OCI-LY7 (cell line): ENCODE measurements around the gene COL4A2.

Experiments used
- EZH2phosphoT487 ChIP-seq: fragments of 200-600 bp; sonication (generic); IDR thresholded peaks from 2 replicates; pipeline ENCODE4 v1.6.1; 2018; ENCODE audit warnings: low read depth, borderline replicate concordance, mild to moderate bottlenecking, mixed run types, antibody characterized with exemption, low read length, moderate library complexity, mixed read lengths
- TF ChIP-seq, protein P1 (sequence below): fragments of 200-600 bp; sonication (generic); conservative IDR thresholded peaks from 2 replicates; pipeline ENCODE4 v1.5.1; 2014; ENCODE audit warnings: mild to moderate bottlenecking, antibody characterized with exemption, low read length, moderate library complexity, mixed read lengths

DNA sequence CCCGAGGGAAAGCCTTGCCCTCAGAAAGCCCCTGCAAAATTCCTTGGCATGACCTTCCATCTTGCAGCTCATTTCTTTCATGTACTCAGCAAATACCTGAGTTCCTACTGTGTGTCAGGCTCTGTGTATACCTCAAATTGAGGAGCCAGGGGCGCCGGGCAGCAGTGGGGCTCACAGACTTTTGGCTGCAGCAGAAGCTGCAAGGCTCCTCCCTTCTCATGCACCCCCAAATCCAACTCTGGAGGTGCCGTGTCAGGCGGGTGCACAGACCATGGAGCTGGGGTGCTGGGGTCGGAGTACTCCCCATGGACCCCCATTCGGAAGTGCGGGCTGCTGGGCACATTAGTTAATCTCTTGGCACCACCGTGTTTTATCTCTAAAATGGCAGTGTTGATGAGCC, 72.3 kb downstream of the COL4A2 start:
- TF ChIP-seq, protein P1, sequence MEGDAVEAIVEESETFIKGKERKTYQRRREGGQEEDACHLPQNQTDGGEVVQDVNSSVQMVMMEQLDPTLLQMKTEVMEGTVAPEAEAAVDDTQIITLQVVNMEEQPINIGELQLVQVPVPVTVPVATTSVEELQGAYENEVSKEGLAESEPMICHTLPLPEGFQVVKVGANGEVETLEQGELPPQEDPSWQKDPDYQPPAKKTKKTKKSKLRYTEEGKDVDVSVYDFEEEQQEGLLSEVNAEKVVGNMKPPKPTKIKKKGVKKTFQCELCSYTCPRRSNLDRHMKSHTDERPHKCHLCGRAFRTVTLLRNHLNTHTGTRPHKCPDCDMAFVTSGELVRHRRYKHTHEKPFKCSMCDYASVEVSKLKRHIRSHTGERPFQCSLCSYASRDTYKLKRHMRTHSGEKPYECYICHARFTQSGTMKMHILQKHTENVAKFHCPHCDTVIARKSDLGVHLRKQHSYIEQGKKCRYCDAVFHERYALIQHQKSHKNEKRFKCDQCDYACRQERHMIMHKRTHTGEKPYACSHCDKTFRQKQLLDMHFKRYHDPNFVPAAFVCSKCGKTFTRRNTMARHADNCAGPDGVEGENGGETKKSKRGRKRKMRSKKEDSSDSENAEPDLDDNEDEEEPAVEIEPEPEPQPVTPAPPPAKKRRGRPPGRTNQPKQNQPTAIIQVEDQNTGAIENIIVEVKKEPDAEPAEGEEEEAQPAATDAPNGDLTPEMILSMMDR = no peak
- no peak for TF ChIP-seq EZH2phosphoT487
